GM21619 (cell line): Measurements from ENCODE around the gene MDGA2.
"Not testable (repeated sequence)": the region's sequence is repeated elsewhere in the genome, so short reads cannot be mapped to it uniquely, and the experiment has no call there.

Source experiments
- ATAC-seq: cut with Tn5 transposase; IDR thresholded peaks from one replicate; pipeline ENCODE4 v1.9.1; 2021; ENCODE audit not compliant: unreplicated experiment

Gene MDGA2

DNA sequence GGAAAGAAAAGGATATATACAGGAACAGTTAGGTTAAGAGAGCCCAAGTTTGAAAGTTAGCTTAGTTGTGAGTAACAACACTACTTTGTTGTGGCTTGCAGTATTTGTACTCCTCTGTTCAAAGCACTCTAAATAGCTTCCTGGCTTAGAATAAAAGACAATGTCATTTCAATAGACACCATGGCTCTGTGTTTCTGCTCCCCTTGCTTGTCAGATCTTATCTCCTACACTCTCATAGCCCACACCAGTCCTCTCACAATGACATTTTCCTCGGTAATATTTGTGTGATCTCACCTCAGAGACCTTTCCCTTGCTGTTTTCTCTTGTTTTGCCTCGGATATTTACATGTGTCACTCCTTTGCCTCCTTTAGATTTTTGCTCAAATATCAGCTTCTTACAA is 418.4 kb downstream of the MDGA2 start:
- no peak for ATAC-seq

DNA sequence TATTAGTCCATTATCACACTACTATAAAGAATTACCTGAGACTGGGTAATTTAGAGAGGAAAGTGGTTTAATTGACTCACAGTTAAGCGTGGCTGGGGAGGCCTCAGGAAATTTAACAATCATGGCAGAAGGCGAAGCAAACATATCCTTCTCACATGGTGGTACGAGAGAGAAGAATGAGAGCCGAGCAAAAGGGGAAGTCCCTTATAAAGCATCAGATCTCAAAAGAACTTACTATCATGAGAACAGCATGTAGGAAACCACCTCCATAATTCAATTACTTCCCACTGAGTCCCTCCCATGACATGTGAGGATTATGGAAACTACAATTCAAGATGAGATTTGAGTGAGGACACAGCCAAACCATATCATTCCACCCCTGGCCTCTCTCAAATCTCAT is 422.6 kb downstream of the MDGA2 start:
- no peak for ATAC-seq

DNA sequence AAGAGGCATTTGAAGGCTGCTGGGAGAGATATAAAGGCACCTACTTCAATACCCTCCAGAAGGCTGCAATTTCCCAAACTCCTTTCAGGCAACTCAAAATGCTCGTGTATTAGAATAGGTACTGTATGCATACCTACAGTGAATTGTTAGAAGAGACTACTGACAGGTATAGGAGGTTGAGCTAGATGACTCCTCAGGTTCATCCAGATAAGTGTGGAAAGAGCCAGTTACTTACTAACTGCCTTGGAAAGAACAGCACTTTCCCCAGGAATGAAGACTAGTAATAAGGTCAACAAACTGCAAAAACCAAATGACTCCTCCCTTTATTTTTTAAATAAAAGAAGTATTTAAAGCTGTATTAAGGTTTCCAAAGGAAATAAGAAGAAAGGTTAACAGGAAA is 429.0 kb downstream of the MDGA2 start:
- ATAC-seq: no peak

DNA sequence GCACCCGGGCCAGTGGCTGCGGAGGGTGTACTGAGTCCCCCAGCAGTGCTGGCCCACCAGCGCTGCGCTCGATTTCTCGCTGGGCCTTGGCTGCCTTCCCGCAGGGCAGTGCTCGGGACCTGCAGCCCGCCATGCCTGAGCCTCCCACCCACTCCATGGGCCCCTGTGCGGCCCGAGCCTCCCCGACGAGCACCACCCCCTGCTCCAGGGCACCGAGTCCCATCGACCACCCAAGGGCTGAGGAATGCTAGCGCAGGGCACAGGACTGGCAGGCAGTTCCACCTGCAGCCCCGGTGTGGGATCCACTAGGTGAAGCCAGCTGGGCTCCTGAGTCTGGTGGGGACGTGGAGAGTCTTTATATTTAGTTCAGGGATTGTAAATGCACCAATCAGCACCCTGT is 432.8 kb downstream of the MDGA2 start:
- not testable (repeated sequence) for ATAC-seq

DNA sequence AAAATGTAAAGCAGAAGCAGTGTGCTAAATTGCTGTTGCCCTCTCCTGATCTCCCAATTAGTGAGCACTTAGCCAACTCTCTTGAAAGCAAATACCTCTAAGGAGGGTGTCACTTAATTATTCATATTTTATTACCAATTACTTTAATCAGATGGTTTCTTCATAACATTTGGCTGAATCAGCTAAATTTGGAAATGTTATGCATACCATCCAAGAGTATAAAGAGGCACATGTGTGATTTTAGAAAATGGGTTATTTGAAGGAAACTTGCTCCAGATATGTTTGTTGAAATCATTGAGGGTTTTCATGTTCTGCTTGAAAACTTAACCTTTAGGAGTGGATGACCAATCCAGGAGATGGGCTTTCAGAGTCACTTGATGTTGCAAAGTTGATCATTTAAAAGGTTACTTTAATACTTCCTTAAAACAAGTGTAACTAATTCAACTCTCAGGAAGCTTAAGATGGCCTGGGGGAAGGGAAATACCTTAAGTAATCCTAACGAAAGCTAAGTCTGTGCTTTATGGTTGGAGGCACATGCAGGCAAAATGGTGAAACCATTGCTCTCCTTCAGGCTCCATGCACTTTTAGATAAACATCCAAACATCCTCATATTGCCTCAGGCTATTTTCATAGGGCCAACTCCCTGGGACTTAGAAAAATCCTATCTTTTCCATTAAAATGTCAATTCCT is 434.5 kb downstream of the MDGA2 start:
- no peak for ATAC-seq

DNA sequence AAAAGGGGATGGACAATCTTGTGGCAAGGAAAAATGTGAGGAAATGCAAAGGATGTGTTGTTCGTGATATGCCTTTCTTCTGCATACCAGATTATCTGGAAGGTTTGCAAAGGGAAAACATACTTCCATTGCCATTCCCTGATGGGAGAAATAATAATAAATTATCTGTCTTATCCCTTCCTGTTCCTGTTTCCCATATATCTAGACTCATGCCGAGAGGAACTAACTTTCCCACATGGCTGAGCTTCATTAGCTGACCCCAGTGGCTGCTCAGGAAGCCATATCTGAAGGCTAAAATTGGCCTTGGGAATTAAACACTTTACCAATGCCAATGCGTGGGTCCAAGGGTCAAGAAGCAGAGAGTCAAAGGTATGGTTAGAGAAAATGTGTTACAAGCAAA is 439.8 kb downstream of the MDGA2 start:
- no peak for ATAC-seq

DNA sequence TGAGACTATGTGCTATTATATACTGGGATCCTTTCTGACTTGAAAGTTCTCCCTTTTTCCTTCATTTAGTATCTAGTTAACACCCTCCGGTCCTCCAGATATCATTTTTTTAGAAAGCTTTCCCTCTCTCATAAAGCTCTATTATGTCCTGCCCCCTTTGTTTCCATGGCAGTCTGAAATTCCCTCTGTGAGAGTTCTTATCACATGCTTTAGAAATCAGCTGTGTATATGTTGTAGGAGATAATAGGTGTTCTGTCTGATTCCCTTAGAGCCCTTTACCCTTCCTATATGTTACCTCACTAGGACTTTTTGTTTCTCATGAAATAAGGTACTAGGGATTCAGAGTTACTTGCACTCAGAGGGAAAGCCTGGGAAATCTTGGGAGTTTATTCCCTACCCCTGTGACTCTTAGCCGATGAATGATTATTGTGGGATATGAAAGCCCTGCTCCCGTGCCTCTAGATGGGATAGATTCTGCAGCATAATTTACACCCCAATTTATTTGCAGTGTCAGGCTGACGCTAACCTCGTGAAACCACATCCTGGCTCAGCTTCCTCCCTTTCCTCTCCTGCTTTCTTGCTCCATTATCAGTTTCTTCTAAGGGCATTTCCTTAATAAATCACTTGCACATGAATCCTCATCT is 448.4 kb downstream of the MDGA2 start:
- no peak for ATAC-seq

GRCh38 chr14:47223656-47224055 is 451.7 kb downstream of the MDGA2 start:
- ATAC-seq: no peak

GRCh38 chr14:47220096-47220495 is 455.3 kb downstream of the MDGA2 start:
- no peak for ATAC-seq

GRCh38 chr14:47211263-47211662 is 464.1 kb downstream of the MDGA2 start:
- ATAC-seq: no peak

DNA sequence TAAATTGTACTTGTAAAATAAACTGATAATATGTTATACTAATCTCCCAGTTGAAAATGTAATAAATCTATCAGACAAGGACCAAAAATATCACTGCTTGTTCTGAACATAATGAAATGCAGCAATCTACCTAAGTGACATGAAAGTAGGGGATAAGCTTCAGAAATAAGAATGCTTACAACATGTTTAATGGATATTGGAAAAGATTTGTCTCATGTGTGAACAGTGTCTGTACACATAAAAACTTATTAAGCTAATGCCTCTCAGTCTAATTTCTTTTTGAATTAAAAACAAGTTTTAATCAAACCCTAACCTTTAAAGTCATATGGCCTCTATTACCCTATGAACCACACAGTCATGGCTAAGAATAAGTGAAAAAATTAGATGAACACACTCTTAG is 465.3 kb downstream of the MDGA2 start:
- ATAC-seq: no peak

- no peak for ATAC-seq
These were observed 467.0 kb downstream of the MDGA2 start for GRCh38 chr14:47208434-47208833.

DNA sequence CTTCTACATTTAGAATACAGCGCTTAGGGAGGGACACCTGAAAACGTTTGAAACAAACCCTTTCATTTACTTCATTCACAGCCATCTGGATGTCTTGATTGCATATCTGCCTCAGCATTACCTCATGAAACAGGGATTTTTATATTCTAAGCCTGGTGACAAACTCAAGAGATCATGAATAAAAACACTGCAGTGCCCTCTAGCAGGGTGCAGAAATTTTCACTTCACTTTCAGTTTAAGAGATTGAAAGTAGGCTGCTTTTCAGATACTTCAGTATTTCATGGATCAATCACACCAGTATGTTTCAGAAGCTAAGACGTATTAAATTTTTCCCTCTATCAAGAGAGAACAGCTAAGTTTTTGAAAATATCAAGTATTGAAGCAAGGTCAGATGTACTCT is 467.8 kb downstream of the MDGA2 start:
- no peak for ATAC-seq

DNA sequence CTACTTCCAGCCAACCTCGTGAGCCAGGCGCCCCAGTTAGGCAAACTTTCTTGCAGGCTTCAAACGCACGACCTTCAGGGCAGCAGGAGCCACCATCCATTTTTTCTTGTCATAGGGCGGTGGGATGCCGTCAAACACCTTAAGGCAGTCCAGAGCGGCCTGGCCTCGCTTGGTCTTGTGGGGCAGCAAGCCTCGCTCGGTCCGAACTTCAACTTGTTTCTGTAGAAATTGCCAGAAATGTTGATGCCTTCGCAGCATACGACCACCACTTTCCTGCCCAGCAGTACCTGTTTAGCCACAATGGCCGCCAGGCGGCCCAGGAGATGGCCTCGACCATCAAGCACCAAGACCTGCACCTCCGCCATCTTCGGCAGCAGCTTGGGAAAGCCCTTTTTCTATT is 474.7 kb downstream of the MDGA2 start:
- no peak for ATAC-seq

GRCh38 chr14:47195582-47195981 is 479.8 kb downstream of the MDGA2 start:
- no peak for ATAC-seq

DNA sequence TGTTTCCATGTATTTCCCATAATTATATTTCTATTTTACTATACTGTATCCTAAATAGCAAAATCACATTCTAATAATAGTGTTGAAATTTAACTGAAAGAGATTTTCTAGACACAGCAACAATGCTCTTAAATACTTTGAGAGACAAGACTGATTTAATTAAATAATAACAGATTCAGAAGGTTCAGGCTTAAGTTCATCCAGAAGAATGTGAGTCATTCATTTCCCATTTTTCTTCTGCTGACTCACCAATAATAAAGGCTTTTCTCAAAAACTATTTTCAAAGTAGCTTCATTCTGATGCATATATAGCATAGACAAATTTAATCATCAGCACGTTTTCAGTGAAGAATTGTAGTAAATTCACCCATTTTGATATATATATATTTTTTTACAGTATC is 481.4 kb downstream of the MDGA2 start:
- ATAC-seq: no peak

GRCh38 chr14:47192203-47192602 is 483.2 kb downstream of the MDGA2 start:
- not testable (repeated sequence) for ATAC-seq

GRCh38 chr14:47191700-47192099 is 483.7 kb downstream of the MDGA2 start:
- no peak for ATAC-seq

- no peak for ATAC-seq
These were observed 485.4 kb downstream of the MDGA2 start for GRCh38 chr14:47189911-47190484.

- ATAC-seq: no peak
These were observed 488.9 kb downstream of the MDGA2 start for GRCh38 chr14:47186486-47186885.

DNA sequence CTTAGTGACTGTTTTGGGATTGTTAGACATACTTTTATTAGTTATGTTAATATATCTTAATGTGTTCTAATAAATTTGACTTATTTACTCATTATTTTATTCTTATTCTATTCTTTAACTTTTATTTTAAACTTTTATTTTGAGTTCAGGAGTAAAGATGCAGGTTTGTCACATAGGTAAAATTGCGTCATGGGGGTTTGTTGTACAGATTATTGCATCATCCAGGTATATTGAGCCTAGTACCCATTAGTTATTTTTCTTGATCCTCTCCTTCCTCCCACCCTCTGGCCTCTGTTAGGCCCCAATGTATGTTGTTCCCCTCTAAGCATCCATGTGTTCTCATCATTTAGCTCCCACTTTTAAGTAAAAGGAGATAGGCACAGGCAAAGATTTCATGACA is 495.5 kb downstream of the MDGA2 start:
- no peak for ATAC-seq

DNA sequence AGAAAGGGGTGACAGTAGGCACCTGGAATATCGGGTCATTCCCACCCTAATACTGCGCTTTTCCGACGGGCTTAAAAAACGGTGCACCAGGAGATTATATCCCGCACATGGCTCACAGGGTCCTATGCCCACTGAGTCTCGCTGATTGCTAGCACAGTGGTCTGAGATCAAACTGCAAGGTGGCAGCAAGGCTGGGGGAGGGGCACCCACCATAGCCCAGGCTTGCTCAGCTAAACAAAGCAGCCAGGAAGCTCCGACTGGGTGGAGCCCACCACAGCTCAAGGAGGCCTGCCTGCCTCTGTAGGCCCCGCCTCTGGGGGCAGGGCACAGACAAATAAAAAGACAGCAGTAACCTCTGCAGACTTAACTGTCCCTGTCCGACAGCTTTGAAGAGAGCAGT is 503.5 kb downstream of the MDGA2 start:
- not testable (repeated sequence) for ATAC-seq

DNA sequence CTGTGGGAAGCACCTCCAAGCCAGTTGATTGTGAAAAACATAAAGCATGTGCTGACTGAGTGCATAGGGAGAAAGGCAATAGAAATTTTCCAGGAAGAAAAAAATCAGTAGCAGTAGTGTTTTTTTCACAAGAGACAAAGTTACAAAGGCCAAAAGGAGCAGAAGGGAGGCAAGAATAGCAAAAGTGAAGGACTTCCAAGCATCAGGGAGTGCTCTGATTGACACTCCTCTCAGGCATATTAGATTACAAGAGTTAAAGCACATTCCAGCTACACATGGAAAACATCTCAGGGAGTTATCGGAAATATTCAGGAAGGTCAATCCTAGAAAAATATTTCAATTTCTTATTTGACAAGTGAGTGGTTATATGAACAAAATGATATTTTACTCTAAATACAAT is 508.0 kb downstream of the MDGA2 start:
- no peak for ATAC-seq
